RPMI7951 (cell line): Measurements from ENCODE around the gene KAZN. TPM values are rescaled to one million over a fixed set of nuclear protein-coding genes. Genes with fewer than 3 reads are reported as not detected.

Experiments used
- DNase-seq: peaks from one replicate; pipeline ENCODE4 v3.0.0-alpha.2; 2012; ENCODE audit warnings: low read depth
- total RNA-seq: library from RNA; depleted of rRNA; stranded (reverse); fragments of >200 nt; shearing (Covaris generic); gene quantifications from 2 replicates; pipeline ENCODE4 v1.2.3, GENCODE V29; 2014

Gene KAZN
- total RNA-seq, 1 experiment from 2014 or later, result 0.24 TPM

- DNase-seq, result peak; percentile 26
Measured at GRCh38 chr1:14794136-14794768, 195.8 kb downstream of the KAZN start.

GRCh38 chr1:14794906-14795305 is 196.4 kb downstream of the KAZN start:
- no peak for DNase-seq

- no peak for DNase-seq
Measured at GRCh38 chr1:14795589-14795988, 197.1 kb downstream of the KAZN start.

- no peak for DNase-seq
Measured at GRCh38 chr1:14800014-14800413, 201.5 kb downstream of the KAZN start.

GRCh38 chr1:14800500-14801076 is 202.1 kb downstream of the KAZN start:
- DNase-seq, result no peak

- no peak for DNase-seq
Measured at GRCh38 chr1:14803002-14803789, 204.7 kb downstream of the KAZN start.

GRCh38 chr1:14804626-14805025 is 206.1 kb downstream of the KAZN start:
- no peak for DNase-seq

GRCh38 chr1:14806772-14807171 is 208.3 kb downstream of the KAZN start:
- DNase-seq, result no peak

- DNase-seq, result no peak
Measured at GRCh38 chr1:14808768-14809167, 210.3 kb downstream of the KAZN start.

- DNase-seq, result no peak
Measured at GRCh38 chr1:14809191-14809981, 210.9 kb downstream of the KAZN start.

GRCh38 chr1:14810595-14811361 is 212.3 kb downstream of the KAZN start:
- no peak for DNase-seq

GRCh38 chr1:14811573-14811972 is 213.1 kb downstream of the KAZN start:
- DNase-seq, result no peak

GRCh38 chr1:14812189-14812588 is 213.7 kb downstream of the KAZN start:
- no peak for DNase-seq

- DNase-seq, result no peak
Measured at GRCh38 chr1:14815175-14815877, 216.8 kb downstream of the KAZN start.

- DNase-seq, result no peak
Measured at GRCh38 chr1:14817223-14818170, 219.0 kb downstream of the KAZN start.

GRCh38 chr1:14820295-14821085 is 222.0 kb downstream of the KAZN start:
- no peak for DNase-seq

- no peak for DNase-seq
Measured at GRCh38 chr1:14822493-14822892, 224.0 kb downstream of the KAZN start.

- DNase-seq, result no peak
Measured at GRCh38 chr1:14822996-14823395, 224.5 kb downstream of the KAZN start.
